ENCODE data around the gene HMG20A.
"Not testable (repeated sequence)": the region's sequence is repeated elsewhere in the genome, so short reads cannot be mapped to it uniquely, and the experiment has no call there.

Gene HMG20A

GRCh38 chr15:77406173-77406759 lies 14.4 kb upstream of the HMG20A start:
- not testable (repeated sequence) for DNase-seq (ENCODE audit: insufficient read length, low spot score); FAIRE-seq

DNA sequence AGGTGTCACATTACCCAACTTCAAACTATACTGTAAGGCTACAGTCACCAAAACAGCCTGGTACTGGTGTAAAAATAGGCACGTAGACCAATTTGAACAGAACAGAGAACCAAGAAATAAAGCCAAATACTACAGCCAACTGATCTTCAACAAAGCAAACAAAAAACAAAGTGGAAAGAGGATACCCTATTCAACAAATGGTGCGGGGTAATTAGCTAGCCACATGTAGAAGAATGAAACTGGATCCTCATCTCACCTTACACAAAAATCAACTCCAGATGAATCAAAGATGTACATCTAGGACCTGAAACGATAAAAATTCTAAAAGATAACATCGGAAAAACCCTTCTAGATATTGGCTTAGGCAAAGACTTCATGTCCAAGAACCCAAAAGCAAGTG lies 13.8 kb upstream of the HMG20A start:
- FAIRE-seq (no peak), DNase-seq (ENCODE audit: insufficient read length, low spot score) (no peak)

DNA sequence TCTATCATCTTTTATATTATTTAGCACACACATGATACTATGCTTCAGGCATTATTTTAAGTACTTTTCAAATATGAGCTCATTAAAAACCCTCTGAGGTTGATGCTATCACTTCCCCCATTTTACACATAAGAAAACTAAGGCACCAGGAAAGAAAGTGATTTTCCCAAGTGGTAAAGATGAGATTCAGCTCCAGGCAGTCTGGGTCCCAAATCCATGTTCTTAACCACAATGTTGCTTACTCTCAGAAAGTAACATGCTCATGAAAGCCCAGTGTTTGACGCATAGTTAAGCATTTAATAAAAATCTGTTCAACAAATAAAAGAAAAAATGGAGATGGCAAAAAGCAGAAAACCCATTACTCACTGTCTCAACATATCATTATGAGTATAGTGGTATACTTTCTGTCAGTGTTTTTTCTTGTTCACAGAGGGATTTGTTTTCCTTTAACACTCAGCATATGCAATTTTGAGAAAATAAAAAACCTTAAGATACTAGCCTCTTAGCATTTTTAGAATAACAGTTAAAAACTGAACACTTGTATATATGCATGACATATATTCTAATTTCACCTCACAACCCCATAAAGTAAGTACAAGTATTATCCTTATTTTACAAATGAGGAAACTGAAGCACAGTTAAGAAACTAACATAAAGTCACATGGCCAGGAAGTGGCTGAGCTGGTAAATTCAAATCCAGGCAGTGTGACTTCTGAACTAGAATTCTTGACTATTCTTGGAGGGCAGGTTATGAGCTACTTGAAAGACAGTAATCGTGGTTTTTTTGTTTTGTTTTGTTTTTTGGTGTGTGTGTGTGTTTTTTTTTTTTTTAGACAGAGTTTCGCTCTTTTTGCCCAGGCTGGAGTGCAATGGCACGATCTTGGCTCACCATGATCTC lies 11.2 kb upstream of the HMG20A start:
- DNase-seq (ENCODE audit: insufficient read length, low spot score) (no peak), FAIRE-seq (no peak)

DNA sequence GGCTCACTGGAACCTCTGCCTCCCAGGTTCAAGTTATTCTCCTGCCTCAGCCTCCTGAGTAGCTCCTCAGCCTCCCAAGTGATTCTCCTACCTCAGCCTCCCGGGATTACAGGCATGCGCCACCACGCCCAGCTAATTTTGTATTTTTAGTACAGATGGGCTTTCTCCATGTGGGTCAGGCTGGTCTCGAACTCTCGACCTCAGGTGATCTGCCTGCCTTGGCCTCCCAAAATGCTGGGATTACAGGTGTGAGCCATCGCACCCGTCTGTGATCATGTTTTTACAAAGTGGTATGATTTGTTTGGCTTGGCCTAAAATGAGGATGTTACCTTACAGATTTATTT lies 10.6 kb upstream of the HMG20A start:
- not testable (repeated sequence) for DNase-seq (ENCODE audit: insufficient read length, low spot score); FAIRE-seq

DNA sequence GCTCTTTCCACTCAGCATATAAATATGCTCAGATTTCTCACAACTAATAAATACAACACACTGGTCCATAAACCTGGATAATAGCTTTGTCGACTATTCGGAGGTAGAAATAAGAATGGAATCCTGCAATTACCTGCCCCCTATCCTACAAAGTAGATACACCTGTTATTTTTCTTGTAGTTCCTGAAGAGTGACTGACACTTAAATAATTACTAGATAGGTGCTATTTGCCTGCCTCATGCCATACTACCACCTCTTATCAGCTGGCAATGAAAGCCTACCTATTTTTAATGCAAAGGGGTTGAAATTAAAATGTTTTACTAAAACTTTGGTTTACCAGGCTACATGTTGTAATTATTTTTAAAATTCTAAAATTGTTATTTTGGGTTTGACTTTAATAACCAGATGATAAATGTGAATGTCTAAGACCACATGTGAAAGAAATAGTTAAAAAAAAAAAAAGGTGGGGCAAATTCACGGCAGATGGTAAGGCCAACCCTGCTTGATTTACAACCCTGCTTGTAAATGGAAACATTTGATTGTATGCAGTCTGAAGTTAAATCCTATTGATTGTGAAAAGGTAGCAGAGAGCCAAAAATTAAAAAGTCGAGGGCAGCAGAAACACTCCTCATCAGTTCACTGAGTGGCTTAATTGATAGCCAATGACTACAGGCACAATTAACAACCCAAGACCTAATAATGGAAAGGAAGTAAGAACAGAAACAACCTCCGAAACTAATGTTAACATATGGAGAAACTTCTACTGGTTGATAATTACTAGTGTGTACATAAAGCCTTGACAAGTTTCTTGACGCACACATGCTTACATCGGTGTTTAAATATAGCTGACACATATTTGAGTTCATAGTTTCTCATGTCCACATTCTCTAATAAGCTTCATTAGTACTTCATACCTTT lies 9.7 kb upstream of the HMG20A start:
- FAIRE-seq, result no peak
- no peak for DNase-seq (ENCODE audit: insufficient read length, low spot score)

- no peak for FAIRE-seq
- no peak for DNase-seq (ENCODE audit: insufficient read length, low spot score)
Measured at GRCh38 chr15:77411619-77411976, 9.1 kb upstream of the HMG20A start.

GRCh38 chr15:77412972-77413698 lies 7.6 kb upstream of the HMG20A start:
- FAIRE-seq, result no peak
- no peak for DNase-seq (ENCODE audit: insufficient read length, low spot score)

DNA sequence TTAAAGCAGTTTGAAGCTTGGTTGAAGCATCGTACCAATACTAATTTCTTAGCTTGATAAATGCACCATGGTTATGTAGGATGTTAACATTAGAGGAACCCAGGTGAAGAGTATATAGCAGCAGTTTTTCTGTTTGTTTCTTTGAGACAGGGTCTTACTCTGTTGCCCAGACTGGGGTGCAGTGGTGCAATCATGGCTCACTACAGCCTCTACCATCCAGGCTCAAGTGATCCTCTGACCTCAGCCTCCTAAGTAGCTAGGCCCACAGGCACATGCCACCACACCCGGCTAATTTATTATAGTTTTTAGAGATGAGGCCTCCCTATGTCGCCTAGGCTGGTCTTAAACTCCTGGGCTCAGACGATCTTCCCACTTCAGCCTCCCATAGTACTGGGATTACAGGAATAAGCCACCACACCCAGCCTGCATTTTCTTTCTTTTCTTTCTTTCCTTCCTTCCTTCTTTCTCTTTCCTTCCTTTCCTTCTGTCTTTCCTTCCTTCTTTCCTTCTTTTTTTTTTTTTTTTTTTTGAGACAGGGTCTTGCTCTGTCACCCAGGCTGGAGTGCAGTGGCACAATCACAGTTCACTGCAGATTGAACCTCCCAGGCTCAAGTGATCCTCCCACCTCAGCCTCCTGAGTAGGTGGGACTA lies 6.9 kb upstream of the HMG20A start:
- DNase-seq (ENCODE audit: insufficient read length, low spot score), result no peak
- FAIRE-seq, result no peak

DNA sequence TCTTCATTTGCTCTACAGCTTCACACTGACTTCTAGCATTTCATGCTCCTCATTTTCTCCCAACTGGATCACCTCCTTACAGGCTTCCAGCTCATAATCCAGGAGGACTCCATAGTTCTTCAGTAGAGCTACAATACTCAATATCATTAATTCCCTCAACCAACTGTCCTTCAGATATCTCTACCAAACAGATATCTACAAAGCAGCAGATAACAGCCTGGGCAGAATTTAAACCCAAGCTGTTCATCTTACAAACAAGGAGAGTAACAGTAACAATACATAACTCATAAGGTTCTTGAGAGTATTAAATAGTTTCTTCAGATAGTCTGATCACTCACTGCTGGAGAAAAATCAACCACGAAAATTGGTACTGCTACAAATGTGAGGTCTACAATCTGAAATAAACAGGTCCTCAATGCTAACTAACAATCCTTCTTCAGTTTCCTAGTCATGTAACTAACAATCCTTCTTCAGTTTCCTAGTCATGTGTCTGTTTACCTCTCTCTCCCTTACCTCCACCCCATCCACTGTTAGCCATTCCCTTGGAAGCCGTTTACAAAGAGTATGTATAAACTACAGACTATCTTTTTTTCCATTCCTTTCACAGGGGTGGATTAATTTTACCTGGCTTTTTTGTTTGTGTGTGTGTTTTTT lies 5.8 kb upstream of the HMG20A start:
- DNase-seq (ENCODE audit: insufficient read length, low spot score) (no peak), FAIRE-seq (no peak)

- no peak for DNase-seq (ENCODE audit: insufficient read length, low spot score)
Measured at GRCh38 chr15:77415450-77416147, 5.1 kb upstream of the HMG20A start.

GRCh38 chr15:77416148-77416455 lies 4.6 kb upstream of the HMG20A start:
- FAIRE-seq (no peak), DNase-seq (ENCODE audit: insufficient read length, low spot score) (no peak)

More at GRCh38 chr15:77415450-77416147, 5.1 kb upstream of the HMG20A start:
- FAIRE-seq, result no peak

GRCh38 chr15:77416954-77417353 lies 3.7 kb upstream of the HMG20A start:
- FAIRE-seq (no peak), DNase-seq (ENCODE audit: insufficient read length, low spot score) (no peak)

DNA sequence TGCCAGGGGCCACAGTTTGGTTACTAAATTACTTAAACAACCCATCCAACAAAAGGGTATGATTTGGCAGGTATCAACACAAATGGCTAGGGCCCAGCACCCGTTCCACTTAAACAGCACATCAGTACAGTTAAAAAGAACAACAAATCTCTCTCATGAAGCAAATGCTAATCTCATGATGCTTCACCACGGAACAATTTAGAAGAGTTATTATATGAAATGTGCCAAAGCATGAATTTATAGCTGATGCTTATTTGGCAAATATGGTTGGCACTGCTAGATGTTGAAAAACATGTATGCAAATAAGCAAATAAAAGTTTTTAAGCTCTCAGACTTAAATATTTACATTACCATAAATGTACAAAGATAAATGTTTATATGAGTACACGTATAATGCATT lies 3.1 kb upstream of the HMG20A start:
- FAIRE-seq (no peak), DNase-seq (ENCODE audit: insufficient read length, low spot score) (no peak)

- FAIRE-seq, result no peak
Measured at GRCh38 chr15:77418391-77418965, 2.2 kb upstream of the HMG20A start.

DNA sequence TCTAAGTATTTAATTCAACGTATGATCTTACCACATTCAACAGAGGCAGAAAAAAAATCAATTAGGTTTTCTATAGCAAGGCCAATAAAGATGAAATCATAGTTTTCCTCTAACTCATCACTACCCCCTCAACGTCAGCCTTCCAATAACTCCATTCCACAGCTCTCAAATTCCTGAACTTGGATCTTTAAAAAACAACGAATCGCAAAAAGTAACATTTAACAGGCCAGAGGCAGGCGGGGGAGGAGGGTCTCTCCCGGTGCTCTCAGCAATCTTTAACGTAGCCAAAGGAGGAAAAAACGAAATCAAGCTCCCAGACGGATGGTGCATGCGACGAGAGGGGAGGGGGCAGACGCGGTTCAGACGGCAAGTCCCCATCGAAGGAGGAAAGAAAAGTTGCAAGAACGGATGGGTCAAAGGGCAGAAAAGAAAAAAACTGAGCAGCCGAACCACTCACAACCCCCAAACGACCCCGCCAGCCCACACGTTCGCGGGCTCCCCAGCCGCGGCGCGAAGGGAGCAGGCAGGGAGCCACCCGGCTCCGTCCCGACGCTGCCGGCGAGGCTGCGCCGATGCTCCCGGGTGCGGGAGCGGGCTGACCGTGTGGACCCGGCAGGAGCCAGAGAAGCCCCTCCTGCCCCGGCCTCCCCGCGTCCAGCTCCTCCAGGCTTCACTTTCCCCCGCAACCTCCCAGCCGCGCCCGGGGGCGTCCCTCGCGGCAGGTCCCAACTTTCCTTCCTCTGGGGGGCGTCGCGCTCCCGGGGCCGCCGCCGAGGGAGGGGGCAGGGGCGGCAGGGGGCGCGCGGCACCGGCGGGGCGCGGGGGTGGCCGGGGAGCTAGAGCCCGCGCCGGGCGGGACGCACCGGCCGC lies 1.5 kb upstream of the HMG20A start:
- FAIRE-seq (no peak), DNase-seq (ENCODE audit: insufficient read length, low spot score) (peak; percentile 15)

More at GRCh38 chr15:77418391-77418965, 2.2 kb upstream of the HMG20A start:
- no peak for DNase-seq (ENCODE audit: insufficient read length, low spot score)

- FAIRE-seq (peak; percentile 88), DNase-seq (ENCODE audit: insufficient read length, low spot score) (peak; percentile 95)
Measured at GRCh38 chr15:77419836-77420609, 665 bp upstream of the HMG20A start, which contains the start of gene PEAK1. TSS of gene PEAK1 (minus strand) at chr15:77420104. CDS start at chr15:77181926, 238,178 bp downstream.

GRCh38 chr15:77421370-77421700 lies 647 bp downstream of the HMG20A start:
- DNase-seq (ENCODE audit: insufficient read length, low spot score) (no peak), FAIRE-seq (no peak)

Measured in HTR-8/SVneo (cell line).